HG03571 (cell line): ENCODE results near the gene LGMN.
A peak's percentile ranks its signal among the peaks of the same experiment; 100 is the strongest.
"Not testable (repeated sequence)": the region's sequence is repeated elsewhere in the genome, so short reads cannot be mapped to it uniquely, and the experiment has no call there.

ENCODE experiments used
- ATAC-seq: cut with Tn5 transposase; IDR thresholded peaks from one replicate; pipeline ENCODE4 v1.9.1; 2021; ENCODE audit not compliant: unreplicated experiment

The LGMN gene

DNA sequence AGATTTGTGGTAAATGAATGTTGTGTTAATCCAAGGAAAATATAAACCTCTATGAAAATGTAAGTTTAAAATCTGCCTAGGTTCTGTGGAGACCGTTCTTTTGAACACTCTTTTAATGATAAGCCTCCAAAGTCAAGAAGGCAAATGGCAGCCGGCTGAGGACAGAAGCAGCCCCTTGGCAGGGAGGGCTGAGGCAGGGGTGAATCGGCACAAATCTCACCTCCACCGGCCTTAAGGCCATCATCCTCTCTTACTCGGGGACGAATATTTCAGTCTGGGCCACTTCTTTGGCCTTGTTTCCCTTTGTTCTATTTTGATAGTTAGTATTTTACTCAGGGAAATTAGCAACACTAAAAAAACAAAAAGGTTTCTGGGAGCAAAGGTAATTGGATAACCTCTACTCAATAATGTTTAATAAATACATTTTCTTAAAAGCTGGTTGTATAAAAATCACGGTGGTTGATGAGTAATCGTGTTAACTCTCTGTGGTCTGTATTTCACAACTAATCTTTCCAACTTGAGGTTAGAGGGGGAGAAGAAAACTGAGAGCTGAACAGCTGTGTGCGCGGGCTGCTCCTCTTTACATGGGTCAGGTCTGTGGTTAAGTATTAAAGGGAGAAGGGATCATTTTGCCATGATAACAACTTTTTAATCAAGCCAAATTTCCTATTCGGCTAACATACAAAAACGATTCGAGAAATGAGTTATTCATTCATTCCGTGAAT, 18.6 kb downstream of the LGMN start:
- no peak for ATAC-seq

GRCh38 chr14:92728759-92729364, 19.6 kb downstream of the LGMN start:
- no peak for ATAC-seq

DNA sequence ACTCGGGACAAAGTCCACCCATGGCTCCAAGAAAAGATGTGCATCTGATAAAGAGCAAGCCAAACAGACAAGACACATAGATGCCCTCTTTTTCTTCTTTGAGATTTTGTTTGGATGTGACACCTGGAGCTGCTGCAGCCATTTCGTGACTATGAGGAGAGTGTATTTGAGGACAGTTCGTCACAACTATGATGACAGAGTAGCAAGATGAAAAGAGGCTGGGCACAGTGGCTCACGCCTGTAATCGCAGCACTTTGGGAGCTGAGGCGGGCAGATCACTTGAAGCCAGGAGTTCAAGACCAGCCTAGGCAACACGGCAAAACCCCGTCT, 21.5 kb downstream of the LGMN start:
- no peak for ATAC-seq

- no peak for ATAC-seq
Measured at GRCh38 chr14:92726135-92726932, 22.1 kb downstream of the LGMN start.

DNA sequence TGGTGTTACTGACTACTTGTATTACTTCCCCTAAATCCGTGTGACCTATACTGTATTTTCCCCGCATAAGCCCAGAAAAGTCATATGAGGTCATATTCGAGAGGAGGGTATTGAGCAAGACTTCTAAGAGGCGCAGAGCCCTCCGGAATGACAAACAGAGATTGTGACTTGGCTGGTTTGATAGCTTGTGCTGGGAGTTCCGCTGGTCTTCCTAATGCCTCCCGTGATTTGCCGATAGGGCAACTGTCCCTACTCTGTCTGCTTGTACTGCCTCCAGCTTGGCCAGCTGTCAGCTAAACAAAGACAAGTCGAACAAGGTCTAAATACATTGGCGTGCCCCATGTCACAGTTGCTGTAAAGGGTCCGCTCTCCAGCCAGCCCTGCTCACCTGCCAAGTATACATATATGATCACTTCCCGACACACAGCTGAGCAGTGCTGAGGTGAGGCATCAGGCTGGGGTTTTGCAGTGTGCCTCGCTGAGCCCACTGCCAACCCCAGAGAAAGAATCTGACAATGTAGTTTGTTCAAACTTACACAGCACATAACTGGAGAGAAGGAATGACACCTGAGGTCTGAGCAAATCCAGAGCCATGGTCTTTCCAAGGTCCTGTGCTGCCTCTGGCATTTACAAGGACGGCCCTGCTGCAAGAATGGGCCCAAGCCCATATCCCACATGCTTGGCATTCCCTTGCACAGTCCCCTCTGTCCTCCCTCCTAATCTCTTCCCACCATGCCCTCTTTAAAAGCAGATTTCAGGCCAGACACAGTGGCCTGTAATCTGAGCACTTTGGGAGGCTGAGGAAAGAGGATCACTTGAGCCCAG, 23.7 kb downstream of the LGMN start:
- no peak for ATAC-seq

GRCh38 chr14:92719890-92720323, 28.5 kb downstream of the LGMN start:
- no peak for ATAC-seq

DNA sequence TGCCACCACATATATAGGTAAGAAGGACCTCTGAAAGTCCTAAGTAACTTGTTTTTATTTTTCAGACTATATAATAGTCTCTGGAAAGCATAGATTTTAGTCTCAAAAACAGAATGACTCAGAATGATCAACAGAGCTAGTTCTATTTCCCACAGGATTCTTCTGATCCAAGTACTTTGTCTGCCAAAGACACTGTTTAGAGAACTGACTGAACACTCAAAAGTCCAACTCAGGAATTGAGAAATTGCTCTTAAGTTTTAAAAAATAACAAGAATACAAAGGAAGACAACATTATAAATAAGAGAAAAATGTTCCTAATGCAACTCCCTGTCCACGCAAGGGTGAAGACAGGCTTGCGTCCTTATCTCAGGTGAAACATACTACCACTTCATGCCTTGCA, 29.0 kb downstream of the LGMN start:
- no peak for ATAC-seq

DNA sequence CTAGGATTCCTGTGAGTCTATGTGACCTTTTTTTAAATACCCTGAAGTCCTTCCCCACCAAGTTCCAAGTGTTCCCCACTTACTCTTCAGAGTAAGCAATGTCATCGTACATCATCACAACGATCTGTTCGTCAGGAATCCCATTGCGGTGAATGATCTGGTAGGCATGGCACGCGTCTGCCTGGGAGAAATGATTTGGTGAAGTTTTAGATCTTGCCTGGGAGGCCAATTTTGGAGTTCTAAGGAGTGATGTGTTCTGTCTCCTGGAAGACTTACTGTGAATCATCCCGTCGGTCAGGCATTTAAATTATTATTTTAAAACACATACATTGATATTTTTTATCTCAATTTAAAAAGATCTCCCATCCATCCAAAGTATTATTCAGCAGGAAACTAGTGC, 29.8 kb downstream of the LGMN start:
- ATAC-seq, result no peak

GRCh38 chr14:92717571-92718042, 30.8 kb downstream of the LGMN start:
- no peak for ATAC-seq

DNA sequence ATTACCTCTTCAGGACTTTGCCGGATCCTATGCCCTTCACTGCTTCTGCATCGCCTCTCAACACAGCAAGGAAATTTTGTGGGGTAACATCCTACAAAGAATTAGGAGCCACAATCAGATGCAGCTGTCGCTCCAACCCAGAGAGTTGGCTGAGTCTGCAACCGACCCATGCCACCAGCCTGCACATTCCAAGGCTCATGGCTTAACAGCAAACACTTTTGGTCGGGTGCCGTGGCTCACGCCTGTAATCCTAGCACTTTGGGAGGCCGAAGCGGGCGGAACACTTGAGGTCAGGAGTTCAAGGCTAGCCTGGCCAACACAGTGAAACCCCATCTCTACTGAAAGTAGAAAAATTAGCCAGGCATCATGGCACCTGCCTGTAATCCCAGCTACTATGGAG, 32.3 kb downstream of the LGMN start:
- ATAC-seq, result no peak

DNA sequence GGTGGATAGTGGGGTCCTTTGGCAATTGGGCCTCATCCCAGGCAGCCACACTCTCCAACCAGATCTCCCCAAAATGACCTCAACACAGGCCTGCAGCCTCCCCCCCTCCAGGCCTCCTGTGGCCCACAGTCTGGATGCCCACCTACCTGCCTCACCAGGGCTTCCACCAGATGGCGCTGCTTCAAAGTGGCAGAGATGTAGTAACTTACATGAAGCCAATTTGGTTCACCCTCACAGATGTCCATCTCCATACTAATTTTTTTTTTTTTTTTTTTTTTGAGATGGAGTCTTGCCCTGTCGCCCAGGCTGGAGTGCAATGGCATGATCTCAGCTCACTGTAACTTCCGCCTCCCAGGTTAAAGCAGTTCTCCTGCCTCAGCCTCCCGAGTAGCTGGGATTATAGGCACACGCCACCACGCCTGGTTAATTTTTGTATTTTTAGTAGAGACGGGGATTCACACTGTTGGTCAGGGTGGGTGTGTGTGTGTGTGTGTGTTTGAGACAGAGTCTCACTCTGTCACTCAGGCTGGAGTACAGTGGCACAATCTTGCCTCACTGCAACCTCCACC, 33.6 kb downstream of the LGMN start:
- not testable (repeated sequence) for ATAC-seq

DNA sequence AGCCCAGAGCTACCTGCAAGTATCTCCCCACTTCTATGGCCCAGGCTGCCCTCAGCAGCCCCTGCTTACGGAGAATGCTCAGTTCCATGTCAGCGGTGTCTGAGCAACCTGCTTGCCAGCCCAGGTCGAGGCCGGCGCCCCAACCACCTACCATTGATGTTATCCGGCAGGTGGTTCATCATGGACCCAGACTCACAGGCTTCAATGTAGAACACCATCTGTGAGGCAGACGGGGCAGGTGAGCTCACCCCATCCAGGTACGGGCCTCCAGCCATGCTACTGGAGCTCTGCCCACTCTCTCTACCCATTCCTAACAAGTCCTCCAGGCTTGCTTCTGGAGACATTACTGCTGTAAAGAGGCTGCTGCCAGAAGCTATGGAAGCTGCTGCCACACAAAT, 35.8 kb downstream of the LGMN start:
- no peak for ATAC-seq

DNA sequence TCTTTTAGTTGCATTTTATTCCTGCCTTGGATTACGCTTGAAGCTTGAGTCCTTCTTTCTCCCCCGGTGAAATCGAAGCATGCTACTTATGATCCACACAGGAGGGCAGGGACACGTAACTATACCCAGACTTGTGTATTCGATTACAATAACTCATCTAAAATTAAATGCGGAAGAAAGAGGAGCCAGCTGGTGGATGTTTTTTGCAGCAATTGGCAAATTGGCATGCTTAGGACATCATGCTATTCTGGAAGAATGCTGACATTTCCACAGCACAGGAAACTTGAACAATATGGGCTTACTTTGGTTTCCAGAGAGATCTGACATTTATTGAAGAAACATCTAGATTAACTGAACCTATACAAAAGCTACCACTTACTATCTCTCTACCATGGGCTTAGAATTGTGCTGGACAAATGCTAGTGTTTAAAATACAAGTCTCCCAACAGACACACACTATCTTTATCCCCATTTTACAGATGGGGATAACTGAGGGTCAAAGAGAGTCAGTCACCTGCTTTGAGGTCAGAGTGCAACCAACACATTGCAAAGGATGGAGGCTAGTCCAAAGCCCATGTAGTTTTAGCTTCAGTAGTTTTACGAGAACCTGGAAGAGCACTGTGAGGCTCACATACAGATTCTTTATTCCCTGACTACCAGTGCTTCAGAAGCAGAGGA, 36.3 kb downstream of the LGMN start:
- ATAC-seq, result no peak

- no peak for ATAC-seq
Measured at GRCh38 chr14:92710001-92710341, 38.5 kb downstream of the LGMN start.

DNA sequence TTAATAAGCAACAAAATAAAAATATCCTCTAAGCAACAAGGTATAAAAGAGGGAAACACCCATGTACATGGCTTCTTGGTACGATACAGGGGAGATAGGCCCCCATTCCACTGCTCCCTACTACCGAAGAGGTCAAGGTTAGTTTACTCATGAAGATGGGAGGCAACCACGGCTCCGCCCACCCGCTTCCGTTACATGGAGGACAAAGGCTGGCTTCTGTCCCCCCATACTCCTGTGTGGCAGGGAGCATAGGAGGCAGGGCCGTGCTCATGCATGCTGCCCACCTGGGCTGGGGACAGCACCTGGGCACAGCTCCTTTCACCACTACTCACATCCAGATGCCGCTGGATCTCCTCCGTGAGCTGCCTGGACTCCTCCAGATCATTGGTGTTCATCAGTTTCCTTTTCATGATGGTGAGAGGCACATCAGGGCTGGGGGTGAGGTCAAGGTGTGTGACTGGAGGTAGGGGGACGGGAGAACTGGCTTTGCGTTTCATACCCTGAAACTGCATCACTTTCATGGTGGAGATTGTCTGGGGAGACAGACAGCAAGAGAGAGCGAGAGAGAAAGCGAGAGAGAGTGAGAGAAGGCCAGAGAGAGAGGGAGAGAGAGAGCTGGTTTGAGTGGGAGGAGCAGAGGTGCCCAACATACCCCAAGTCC, 39.0 kb downstream of the LGMN start:
- no peak for ATAC-seq

GRCh38 chr14:92706386-92706785, 42.0 kb downstream of the LGMN start:
- ATAC-seq, result no peak

DNA sequence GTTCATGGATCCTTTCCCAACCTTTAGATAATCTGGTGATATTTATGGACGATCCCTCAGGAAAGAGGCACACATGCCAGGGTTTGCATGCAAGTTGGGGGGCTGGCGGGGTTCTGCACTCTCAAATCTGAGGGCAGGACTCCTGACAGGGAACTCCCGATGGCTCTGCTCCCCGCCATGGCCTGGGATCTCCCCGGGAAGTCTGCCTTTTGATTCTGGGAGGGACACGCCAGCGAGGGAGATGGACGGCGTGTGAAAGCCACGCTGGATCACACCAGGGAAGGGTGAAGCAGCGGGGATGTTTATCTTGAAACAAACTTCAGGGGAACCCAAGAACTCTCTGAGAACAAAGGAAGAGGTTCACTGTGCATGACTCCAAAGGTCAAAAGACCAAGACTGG, 43.6 kb downstream of the LGMN start:
- ATAC-seq, result no peak

DNA sequence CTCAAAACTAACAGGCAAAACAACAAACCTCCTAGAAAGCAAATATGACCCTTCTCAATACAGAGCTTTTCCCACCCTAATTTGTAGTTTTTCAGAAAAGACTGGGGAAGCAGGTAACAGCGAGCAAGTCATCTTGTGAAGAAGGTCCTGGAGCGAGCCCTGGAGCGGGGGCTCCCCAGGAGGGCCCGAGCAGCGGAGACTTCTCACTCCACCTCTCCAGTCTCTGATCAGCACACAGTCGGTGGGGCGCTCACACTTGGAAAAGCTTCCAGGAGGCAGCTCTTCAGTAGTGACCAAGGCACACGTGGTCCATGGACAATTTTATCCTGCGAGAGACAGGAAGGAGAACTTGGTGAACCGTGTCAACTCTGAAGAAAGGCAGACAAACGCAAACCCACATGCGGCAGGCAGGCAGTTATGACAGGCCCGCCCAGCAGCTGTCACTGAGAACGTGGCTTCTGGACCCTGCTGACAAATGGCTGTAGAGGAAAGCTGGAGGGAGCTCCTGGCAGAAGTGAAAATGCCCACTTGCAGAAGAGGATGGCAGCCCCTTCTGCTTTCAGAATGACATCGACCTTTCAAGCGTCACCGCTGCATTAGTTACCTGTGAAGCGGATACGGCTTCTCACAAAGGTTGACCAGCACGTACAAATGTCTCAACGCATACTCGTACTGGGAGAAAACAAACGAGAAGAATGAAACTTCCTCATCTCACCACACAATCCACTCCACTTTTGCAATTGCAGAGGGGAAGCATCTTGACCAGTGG, 44.2 kb downstream of the LGMN start:
- peak; percentile 96 for ATAC-seq

GRCh38 chr14:92703516-92703915, 44.9 kb downstream of the LGMN start:
- ATAC-seq, result no peak
